Thyroid gland (tissue), 4 donors: ENCODE results near the gene SHROOM4. TPM values are rescaled to one million over a fixed set of nuclear protein-coding genes. Genes with fewer than 3 reads are reported as not detected.

Experiments
- DNase-seq, 2 donors: peaks; one replicate each; pipeline ENCODE4 v3.0.0-alpha.2; 2019
- H3K27ac ChIP-seq, 3 donors: fragments of 200-600 bp; sonication (generic); 1 replicate in 2 of 3; 2 replicates in 1 of 3; pipeline ENCODE4 v1.5.1; 2016 to 2019; ENCODE audit warnings: mild to moderate bottlenecking in 1 of 3, moderate library complexity in 1 of 3
- H3K27me3 ChIP-seq: fragments of 200-600 bp; sonication (generic); one replicate; pipeline ENCODE4 v1.5.1; 2019
- H3K36me3 ChIP-seq, 2 donors: fragments of 200-600 bp; sonication (generic); one replicate each; pipeline ENCODE4 v1.5.1; 2016 to 2019
- H3K4me1 ChIP-seq, 2 donors: fragments of 200-600 bp; sonication (generic); one replicate each; pipeline ENCODE4 v1.5.1; 2017 to 2019
- H3K4me3 ChIP-seq, 3 donors: fragments of 200-600 bp; sonication (generic); replicated peaks in 1 of 3; 1 replicate in 2 of 3; 2 replicates in 1 of 3; pipeline ENCODE4 v1.5.1; 2016; ENCODE audit warnings: mild to moderate bottlenecking in 1 of 3
- H3K9me3 ChIP-seq: fragments of 200-600 bp; sonication (generic); one replicate; pipeline ENCODE4 v1.5.1; 2017
- POLR2A ChIP-seq, 2 donors: fragments of 450-650 bp; IDR thresholded peaks; one replicate each; pipeline ENCODE4 v1.6.1; 2017; ENCODE audit warnings: antibody characterized with exemption in 2 of 2, mild to moderate bottlenecking in 2 of 2, moderate library complexity in 1 of 2
- WGBS, 2 donors: methylation state at CpG; one replicate each; pipeline ENCODE4 v1.1.5; 2017; 5-methylcytosine and 5-hydroxymethylcytosine counted together
- intact Hi-C: fragments of 100-400 bp; cut with DNase I; formaldehyde crosslinking; loops from one replicate; pipeline ENCODE4 v1.15.1; 2023
- total RNA-seq, 4 donors: library from RNA; depleted of rRNA; stranded (reverse); fragments of >200 nt; gene quantifications; one replicate each; pipeline ENCODE4 v1.2.3, GENCODE V29; 2016
- TF ChIP-seq, protein P1 (sequence below), 6 experiments: fragments of 200-600 bp in 3 of 6; fragments of 450-650 bp in 3 of 6; sonication (generic) in 3 of 6; IDR thresholded peaks; one replicate each; pipeline ENCODE4 v1.5.1; 2016 to 2019; ENCODE audit warnings: antibody characterized with exemption in 6 of 6, mild to moderate bottlenecking in 2 of 6, inconsistent platforms in 1 of 6, moderate library complexity in 1 of 6

The SHROOM4 gene
- total RNA-seq, 4 donors from 2014 or later = 4.1 to 10.8 (median 6.9) TPM

DNA sequence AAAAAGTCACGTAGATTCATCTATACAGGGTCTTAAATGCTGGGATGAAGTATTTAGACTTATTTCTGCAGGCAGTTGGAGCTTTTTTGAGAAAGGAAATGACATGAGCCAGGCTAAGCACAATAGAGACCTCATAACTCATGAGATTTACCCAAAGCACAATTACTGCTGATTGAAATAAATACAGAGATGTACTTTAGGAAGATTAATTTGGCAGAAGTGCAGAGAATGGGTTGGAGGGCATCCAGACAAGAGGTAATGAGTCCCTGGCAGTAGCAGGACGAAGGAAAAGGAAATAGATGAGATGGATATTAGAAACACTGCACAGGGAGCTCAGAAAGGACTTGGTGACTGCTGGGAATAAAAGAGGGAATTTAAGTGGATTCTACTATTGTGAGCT lies 129.1 kb downstream of the SHROOM4 start:
- Histone ChIP-seq H3K27me3 (no peaks in the 10 kb centered on the region), H3K36me3 (no peaks in the 10 kb centered on the region), H3K4me1 (no peaks in the 10 kb centered on the region), H3K27ac (no peak overlapping the region), H3K4me3 (no peak overlapping the region), H3K9me3 (no peaks in the 10 kb centered on the region)
- no peak for TF ChIP-seq POLR2A (IDR thresholded peaks at IDR 0.05)
- TF ChIP-seq, protein P1, sequence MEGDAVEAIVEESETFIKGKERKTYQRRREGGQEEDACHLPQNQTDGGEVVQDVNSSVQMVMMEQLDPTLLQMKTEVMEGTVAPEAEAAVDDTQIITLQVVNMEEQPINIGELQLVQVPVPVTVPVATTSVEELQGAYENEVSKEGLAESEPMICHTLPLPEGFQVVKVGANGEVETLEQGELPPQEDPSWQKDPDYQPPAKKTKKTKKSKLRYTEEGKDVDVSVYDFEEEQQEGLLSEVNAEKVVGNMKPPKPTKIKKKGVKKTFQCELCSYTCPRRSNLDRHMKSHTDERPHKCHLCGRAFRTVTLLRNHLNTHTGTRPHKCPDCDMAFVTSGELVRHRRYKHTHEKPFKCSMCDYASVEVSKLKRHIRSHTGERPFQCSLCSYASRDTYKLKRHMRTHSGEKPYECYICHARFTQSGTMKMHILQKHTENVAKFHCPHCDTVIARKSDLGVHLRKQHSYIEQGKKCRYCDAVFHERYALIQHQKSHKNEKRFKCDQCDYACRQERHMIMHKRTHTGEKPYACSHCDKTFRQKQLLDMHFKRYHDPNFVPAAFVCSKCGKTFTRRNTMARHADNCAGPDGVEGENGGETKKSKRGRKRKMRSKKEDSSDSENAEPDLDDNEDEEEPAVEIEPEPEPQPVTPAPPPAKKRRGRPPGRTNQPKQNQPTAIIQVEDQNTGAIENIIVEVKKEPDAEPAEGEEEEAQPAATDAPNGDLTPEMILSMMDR (IDR thresholded peaks at IDR 0.05) = no peak
- DNase-seq = no peak
- intact Hi-C loops = no loop called here
- 73 to 82% methylated on average over 2 of the region's 2 CpGs for WGBS, 2 donors

DNA sequence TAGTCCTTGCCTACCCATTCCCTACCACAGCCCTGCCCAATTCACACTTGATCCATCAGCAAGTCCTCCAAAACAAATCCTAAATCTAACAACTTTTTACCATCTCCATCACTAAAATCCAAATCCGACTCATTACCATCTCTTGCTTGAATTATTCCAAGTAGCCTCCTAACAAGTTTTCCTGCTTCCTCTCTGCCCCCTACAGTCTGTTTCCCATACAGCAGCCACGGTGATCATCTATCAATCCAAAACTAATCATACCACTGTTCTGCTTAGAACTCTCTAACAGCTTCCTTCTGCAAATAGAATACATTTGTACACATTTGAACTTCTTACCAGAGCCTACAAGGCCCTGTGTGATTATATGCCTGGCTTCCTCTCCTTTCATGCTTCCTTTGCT lies 133.0 kb downstream of the SHROOM4 start:
- Histone ChIP-seq H3K36me3 (no peaks in the 10 kb centered on the region), H3K27ac (no peak overlapping the region), H3K4me1 (no peaks in the 10 kb centered on the region), H3K27me3 (no peaks in the 10 kb centered on the region), H3K4me3 (no peak overlapping the region), H3K9me3 (no peaks in the 10 kb centered on the region)
- intact Hi-C loops = no loop called here
- DNase-seq = no peak
- 57 to 64% methylated on average over 2 of the region's 2 CpGs for WGBS, 2 donors
- TF ChIP-seq POLR2A (IDR thresholded peaks at IDR 0.05) = no peak
- TF ChIP-seq, protein P1 (IDR thresholded peaks at IDR 0.05) = peak in 2 of 6 experiments; percentile 17 to 24

DNA sequence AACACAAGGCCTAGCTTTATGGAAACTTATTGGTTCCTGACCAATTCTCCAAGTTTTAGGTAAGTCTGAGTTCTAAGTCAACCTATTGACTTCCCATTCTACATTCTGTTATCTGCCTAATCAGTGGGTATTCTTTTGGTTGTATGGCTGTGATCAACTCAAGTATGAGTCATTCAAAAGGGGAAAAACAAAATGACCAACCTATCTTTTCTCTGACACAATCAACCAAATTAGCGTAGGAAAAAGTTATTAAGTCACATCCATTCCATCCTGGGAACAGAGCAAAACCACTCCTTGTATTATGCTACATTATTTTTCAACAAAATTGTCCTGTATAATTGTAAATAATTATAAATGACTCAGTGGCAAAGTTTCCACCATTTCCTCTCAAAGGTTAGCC lies 136.2 kb downstream of the SHROOM4 start:
- Histone ChIP-seq H3K27ac (no peak overlapping the region), H3K27me3 (no peaks in the 10 kb centered on the region), H3K4me1 (no peaks in the 10 kb centered on the region), H3K36me3 (no peaks in the 10 kb centered on the region), H3K4me3 (no peak overlapping the region), H3K9me3 (no peaks in the 10 kb centered on the region)
- TF ChIP-seq, protein P1 (IDR thresholded peaks at IDR 0.05) = no peak
- TF ChIP-seq POLR2A (IDR thresholded peaks at IDR 0.05) = no peak
- intact Hi-C loops = no loop called here
- DNase-seq = no peak
- WGBS, 2 donors = 78 to 84% methylated on average over 1 of the region's 1 CpG

DNA sequence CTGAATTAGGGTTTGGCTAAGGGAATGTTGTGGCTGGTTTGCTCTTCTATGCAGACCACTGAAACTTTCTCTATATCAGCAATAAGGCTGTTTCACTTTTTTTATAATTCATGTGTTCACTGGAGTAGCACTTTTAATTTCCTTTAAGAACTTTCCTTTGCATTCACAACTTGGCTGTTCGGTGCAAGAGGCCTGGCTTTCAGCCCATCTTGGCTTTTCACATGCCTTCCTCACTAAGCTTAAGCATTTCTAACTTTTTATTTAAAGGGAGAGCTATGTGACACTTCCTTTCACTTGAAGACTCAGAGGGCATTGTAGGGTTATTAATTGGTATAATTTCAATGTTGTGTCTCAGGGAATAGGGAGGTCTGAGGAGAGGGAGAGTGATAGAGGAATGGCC lies 142.3 kb downstream of the SHROOM4 start:
- 23 to 24% methylated on average over 1 of the region's 1 CpG for WGBS, 2 donors
- TF ChIP-seq, protein P1 (IDR thresholded peaks at IDR 0.05) = no peak
- TF ChIP-seq POLR2A (IDR thresholded peaks at IDR 0.05) = no peak
- Histone ChIP-seq H3K27me3 (no peaks in the 10 kb centered on the region), H3K36me3 (no peaks in the 10 kb centered on the region), H3K4me1 (no peaks in the 10 kb centered on the region), H3K27ac (no peak overlapping the region), H3K4me3 (no peak overlapping the region), H3K9me3 (no peaks in the 10 kb centered on the region)
- intact Hi-C loops = no loop called here
- no peak for DNase-seq

DNA sequence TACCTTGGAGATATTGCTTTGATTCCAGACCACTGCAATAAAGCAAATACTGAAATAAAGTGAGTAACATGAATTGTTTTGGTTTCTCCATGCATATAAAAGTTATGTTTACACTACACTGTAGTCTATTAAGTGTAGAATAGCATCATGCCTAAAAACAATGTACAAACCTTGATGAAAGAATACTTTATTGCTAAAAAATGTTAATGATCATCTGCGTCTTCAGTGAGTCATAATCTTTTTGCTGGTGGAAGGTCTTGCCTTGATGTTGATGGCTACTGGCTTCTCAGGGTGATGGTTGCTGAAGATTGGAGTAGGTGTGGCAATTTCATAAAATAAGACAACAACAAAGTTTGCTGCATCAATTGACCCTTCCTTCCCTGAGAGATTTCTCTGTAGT lies 145.1 kb downstream of the SHROOM4 start:
- H3K36me3 ChIP-seq = no peaks in the 10 kb centered on the region
- H3K4me3 ChIP-seq = no peak overlapping the region
- DNase-seq = no peak
- intact Hi-C loops = no loop called here
- no peak overlapping the region for H3K27ac ChIP-seq
- H3K4me1 ChIP-seq = no peaks in the 10 kb centered on the region
- TF ChIP-seq POLR2A (IDR thresholded peaks at IDR 0.05) = no peak
- TF ChIP-seq, protein P1 (IDR thresholded peaks at IDR 0.05) = no peak
- WGBS, 2 donors = 94 to 100% methylated on average over 1 of the region's 1 CpG
- no peaks in the 10 kb centered on the region for H3K9me3 ChIP-seq
- H3K27me3 ChIP-seq = no peaks in the 10 kb centered on the region
